Suprapubic skin (tissue), 4 donors: ENCODE data around the gene VSIR. TPM values are rescaled to one million over a fixed set of nuclear protein-coding genes. Genes with fewer than 3 reads are reported as not detected.

Source experiments
- DNase-seq, 2 donors: peaks; one replicate each; pipeline ENCODE4 v3.0.0-alpha.2; 2019; ENCODE audit warnings: low spot score in 2 of 2
- H3K27ac ChIP-seq: fragments of 200-600 bp; sonication (generic); one replicate; pipeline ENCODE4 v1.5.1; 2019
- H3K27me3 ChIP-seq: fragments of 200-600 bp; sonication (generic); one replicate; pipeline ENCODE4 v1.5.1; 2019
- H3K36me3 ChIP-seq: fragments of 200-600 bp; sonication (generic); one replicate; pipeline ENCODE4 v1.5.1; 2019
- H3K4me1 ChIP-seq: fragments of 200-600 bp; sonication (generic); one replicate; pipeline ENCODE4 v1.5.1; 2019
- H3K4me3 ChIP-seq: fragments of 200-600 bp; sonication (generic); one replicate; pipeline ENCODE4 v1.5.1; 2019; ENCODE audit warnings: mild to moderate bottlenecking
- H3K9me3 ChIP-seq: fragments of 200-600 bp; sonication (generic); one replicate; pipeline ENCODE4 v1.5.1; 2019
- EP300 ChIP-seq: sonication (generic); formaldehyde crosslinking; IDR thresholded peaks from one replicate; pipeline ENCODE4 v1.6.1; 2017; ENCODE audit warnings: antibody characterized with exemption
- POLR2A ChIP-seq, 2 donors: fragments of 450-650 bp; IDR thresholded peaks; one replicate each; pipeline ENCODE4 v1.6.1; 2017; ENCODE audit warnings: antibody characterized with exemption in 2 of 2, mild to moderate bottlenecking in 2 of 2, moderate library complexity in 2 of 2
- POLR2AphosphoS5 ChIP-seq, 3 donors: sonication (generic); formaldehyde crosslinking; IDR thresholded peaks; one replicate each; pipeline ENCODE4 v1.6.1; 2017; ENCODE audit warnings: antibody characterized with exemption in 3 of 3
- WGBS: methylation state at CpG from one replicate; pipeline ENCODE4 v1.1.5; 2018; 5-methylcytosine and 5-hydroxymethylcytosine counted together
- total RNA-seq, 4 donors: library from RNA; depleted of rRNA; stranded (reverse); fragments of >200 nt; gene quantifications; one replicate each; pipeline ENCODE4 v1.1.0, GENCODE V29; 2016
- TF ChIP-seq, protein P1 (sequence below), 2 donors: fragments of 200-600 bp in 1 of 2; fragments of 450-650 bp in 1 of 2; sonication (generic) in 1 of 2; IDR thresholded peaks; one replicate each; pipeline ENCODE4 v1.5.1; 2016 to 2019; ENCODE audit warnings: antibody characterized with exemption in 2 of 2, mild to moderate bottlenecking in 1 of 2, moderate library complexity in 1 of 2

Gene VSIR
- total RNA-seq, 4 donors from 2014 or later: 16.3 to 50.7 (median 33.6) TPM

DNA sequence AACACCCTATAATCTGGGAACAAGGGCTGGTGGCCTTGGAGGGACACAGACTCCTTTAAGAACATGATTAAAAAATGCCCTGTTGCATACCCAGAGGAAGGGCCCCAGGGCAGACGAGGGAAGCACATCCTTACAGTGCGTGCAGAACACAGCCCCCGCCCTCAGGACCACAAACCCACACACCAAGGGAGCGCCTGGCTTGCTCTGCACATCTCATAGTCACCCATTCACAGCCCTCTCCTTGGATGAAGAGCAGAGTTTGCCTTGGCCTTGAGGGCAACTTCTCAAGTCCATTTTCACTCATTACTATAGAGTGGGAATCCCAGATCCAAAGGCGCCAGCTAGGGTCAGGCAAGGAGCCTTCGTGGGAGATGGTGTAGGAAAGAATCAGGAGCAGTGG, 6.3 kb upstream of the VSIR start:
- no peak overlapping the region for H3K4me3 ChIP-seq
- WGBS: 92% methylated on average over 6 of the region's 6 CpGs
- no peaks in the 10 kb centered on the region for H3K36me3 ChIP-seq
- no peaks in the 10 kb centered on the region for H3K27me3 ChIP-seq
- DNase-seq: no peak
- no peak overlapping the region for H3K27ac ChIP-seq
- peaks cover 4% of the 10 kb centered on the region for H3K4me1 ChIP-seq
- no peaks in the 10 kb centered on the region for H3K9me3 ChIP-seq
- TF ChIP-seq POLR2A (IDR thresholded peaks at IDR 0.05) (no peak), POLR2AphosphoS5 (IDR thresholded peaks at IDR 0.05) (no peak), EP300 (no peak)
- TF ChIP-seq, protein P1, sequence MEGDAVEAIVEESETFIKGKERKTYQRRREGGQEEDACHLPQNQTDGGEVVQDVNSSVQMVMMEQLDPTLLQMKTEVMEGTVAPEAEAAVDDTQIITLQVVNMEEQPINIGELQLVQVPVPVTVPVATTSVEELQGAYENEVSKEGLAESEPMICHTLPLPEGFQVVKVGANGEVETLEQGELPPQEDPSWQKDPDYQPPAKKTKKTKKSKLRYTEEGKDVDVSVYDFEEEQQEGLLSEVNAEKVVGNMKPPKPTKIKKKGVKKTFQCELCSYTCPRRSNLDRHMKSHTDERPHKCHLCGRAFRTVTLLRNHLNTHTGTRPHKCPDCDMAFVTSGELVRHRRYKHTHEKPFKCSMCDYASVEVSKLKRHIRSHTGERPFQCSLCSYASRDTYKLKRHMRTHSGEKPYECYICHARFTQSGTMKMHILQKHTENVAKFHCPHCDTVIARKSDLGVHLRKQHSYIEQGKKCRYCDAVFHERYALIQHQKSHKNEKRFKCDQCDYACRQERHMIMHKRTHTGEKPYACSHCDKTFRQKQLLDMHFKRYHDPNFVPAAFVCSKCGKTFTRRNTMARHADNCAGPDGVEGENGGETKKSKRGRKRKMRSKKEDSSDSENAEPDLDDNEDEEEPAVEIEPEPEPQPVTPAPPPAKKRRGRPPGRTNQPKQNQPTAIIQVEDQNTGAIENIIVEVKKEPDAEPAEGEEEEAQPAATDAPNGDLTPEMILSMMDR (IDR thresholded peaks at IDR 0.05): no peak

DNA sequence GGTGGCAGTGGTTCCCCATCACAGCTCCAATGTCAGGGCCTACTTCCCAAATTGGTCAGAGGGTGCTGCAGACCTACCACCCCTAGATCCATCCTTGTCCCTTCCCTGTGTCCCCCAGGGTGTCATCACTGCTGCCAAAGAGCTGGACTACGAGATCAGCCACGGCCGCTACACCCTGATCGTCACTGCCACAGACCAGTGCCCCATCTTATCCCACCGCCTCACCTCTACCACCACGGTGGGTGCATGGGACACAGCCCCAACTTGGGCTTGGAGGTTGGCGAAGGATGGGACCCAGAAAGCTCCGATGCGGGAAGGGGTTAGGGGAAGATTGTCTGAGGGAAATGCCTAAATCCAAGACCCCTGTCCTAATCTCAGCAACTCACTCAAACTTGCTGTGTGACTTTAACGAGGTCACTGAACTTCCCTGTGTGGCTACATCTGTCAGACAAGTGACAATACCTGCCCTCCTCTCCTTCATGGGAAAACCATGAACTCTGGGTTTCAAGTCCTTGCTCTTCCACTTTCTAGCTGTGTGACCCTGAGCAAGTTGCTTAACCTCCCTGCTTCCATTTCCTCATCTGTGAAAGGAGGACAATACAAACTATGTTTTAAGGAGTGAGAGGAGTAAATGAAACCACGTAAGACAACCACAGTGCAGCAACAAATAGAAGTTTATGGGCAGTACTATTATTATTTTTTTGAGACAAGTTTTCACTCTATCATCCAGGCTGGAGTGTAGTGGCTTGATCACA, 4.9 kb upstream of the VSIR start:
- no peak overlapping the region for H3K27ac ChIP-seq
- H3K4me1 ChIP-seq: peaks cover 16% of the 10 kb centered on the region
- H3K36me3 ChIP-seq: no peaks in the 10 kb centered on the region
- 84% methylated on average over 11 of the region's 11 CpGs for WGBS
- H3K4me3 ChIP-seq: no peak overlapping the region
- no peaks in the 10 kb centered on the region for H3K27me3 ChIP-seq
- no peak for TF ChIP-seq POLR2AphosphoS5 (IDR thresholded peaks at IDR 0.05)
- no peak for TF ChIP-seq POLR2A (IDR thresholded peaks at IDR 0.05)
- no peak for TF ChIP-seq EP300
- TF ChIP-seq, protein P1 (IDR thresholded peaks at IDR 0.05): no peak
- DNase-seq: no peak
- H3K9me3 ChIP-seq: no peaks in the 10 kb centered on the region

DNA sequence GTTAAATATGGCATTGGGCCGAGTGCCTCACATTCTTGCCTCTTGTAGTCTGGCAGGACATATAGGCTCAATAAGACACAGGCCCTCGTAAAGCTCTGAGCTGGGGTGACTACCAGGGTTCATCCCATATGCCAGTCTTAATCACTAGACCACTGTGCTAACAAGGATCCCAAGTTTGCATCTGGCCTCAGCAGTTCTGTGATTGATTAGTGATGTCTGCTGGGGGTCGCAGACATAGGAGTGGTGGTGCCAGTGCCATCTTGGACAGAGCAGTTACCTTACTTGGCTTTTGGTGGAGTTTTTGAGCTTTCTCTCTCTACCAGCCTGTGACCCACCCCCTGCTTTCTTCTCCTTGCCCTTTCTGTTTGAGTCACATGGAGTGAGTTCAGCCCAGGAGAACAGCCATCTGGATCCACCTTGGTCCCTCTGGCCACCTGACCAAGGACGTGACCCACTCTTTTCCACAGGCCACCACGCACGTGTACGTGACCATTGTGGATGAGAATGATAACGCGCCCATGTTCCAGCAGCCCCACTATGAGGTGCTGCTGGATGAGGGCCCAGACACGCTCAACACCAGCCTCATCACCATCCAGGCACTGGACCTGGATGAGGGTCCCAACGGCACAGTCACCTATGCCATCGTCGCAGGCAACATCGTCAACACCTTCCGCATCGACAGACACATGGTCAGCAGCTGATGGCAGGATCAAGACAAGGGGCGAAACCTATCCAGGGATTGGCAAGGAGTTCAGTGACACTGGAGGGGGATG, 4.1 kb upstream of the VSIR start:
- Histone ChIP-seq H3K27ac (no peak overlapping the region), H3K4me1 (peaks cover 23% of the 10 kb centered on the region), H3K36me3 (no peaks in the 10 kb centered on the region), H3K9me3 (no peaks in the 10 kb centered on the region), H3K27me3 (no peaks in the 10 kb centered on the region), H3K4me3 (no peak overlapping the region)
- TF ChIP-seq EP300 (no peak), POLR2A (IDR thresholded peaks at IDR 0.05) (no peak), POLR2AphosphoS5 (IDR thresholded peaks at IDR 0.05) (no peak)
- TF ChIP-seq, protein P1 (IDR thresholded peaks at IDR 0.05): no peak
- WGBS: 92% methylated on average over 17 of the region's 17 CpGs
- DNase-seq: no peak

DNA sequence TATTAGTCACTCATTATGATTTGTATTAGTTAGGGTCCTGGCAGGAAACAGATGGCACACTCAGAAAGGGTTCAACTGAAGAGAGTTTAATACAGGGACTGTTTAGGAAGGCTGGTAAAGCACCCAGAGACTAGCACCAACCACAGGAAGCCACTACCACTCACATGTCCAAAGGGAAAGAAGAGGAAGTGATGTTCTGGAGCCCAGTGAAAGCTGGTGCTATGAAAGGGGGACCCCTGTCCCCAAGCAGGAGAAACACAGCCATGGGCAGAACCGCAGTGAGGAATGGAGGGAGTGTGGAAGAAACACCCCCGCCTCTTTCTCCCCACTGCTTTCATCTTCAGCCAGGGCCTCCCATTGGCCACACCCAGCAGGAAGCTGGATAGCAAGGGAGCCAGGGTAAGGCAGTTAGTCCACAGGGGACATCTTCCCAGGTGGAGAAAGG, 3.2 kb upstream of the VSIR start:
- no peak for TF ChIP-seq EP300
- TF ChIP-seq POLR2AphosphoS5 (IDR thresholded peaks at IDR 0.05): no peak
- no peak for TF ChIP-seq POLR2A (IDR thresholded peaks at IDR 0.05)
- TF ChIP-seq, protein P1 (IDR thresholded peaks at IDR 0.05): no peak
- no peak for DNase-seq
- WGBS: 64% methylated on average over 2 of the region's 2 CpGs

More for the DNA sequence above, 3.2 kb upstream of the VSIR start:
- no peak overlapping the region for H3K27ac ChIP-seq
- H3K36me3 ChIP-seq: no peaks in the 10 kb centered on the region
- H3K27me3 ChIP-seq: no peaks in the 10 kb centered on the region
- H3K9me3 ChIP-seq: no peaks in the 10 kb centered on the region
- H3K4me3 ChIP-seq: no peak overlapping the region
- peaks cover 32% of the 10 kb centered on the region for H3K4me1 ChIP-seq
